PC-9 (cell line): ENCODE data around the gene PRKCB. TPM values are rescaled to one million over a fixed set of nuclear protein-coding genes. Genes with fewer than 3 reads are reported as not detected.

Experiments
- BruUV-seq: library from RNA; stranded (reverse); fragments of 400-500 nt; replicated peaks from 2 replicates; lab custom pipeline; 2021; lab: Mats Ljungman, UMichigan
- CTCF ChIA-PET: fragments of 300-600 bp; sonication (Branson Sonifier 250); formaldehyde crosslinking; loops from one replicate; lab custom pipeline; 2022; ENCODE audit warnings: antibody characterized with exemption; lab: Charles Lee
- POLR2A ChIA-PET: fragments of 300-600 bp; sonication (Branson Sonifier 250); formaldehyde crosslinking; loops from one replicate; lab custom pipeline; 2022; ENCODE audit warnings: antibody characterized with exemption; ENCODE audit not compliant: unreplicated experiment; lab: Charles Lee
- DNase-seq, 2 experiments: peaks; one replicate each; pipeline versions ENCODE4 v3.0.0 to v3.0.0-alpha.2; 2015 to 2022; ENCODE audit warnings: mixed read lengths in 1 of 2
- H2AFZ ChIP-seq: fragments of 200-600 bp; sonication (generic); 2 replicates; pipeline ENCODE4 v1.8.1; 2017; ENCODE audit warnings: antibody characterized with exemption
- H3F3A ChIP-seq: fragments of 200-600 bp; sonication (generic); 2 replicates; pipeline ENCODE4 v1.8.1; 2017; ENCODE audit warnings: antibody characterized with exemption, mild to moderate bottlenecking, low read depth; ENCODE audit not compliant: insufficient read depth
- H3K27ac ChIP-seq: fragments of 200-600 bp; sonication (generic); 2 replicates; pipeline ENCODE4 v1.6.1; 2016; ENCODE audit warnings: mixed run types
- H3K27me3 ChIP-seq: fragments of 200-600 bp; sonication (generic); 2 replicates; pipeline ENCODE4 v1.6.1; 2016; ENCODE audit warnings: low read depth, mixed run types; ENCODE audit not compliant: insufficient read depth
- H3K36me3 ChIP-seq: fragments of 200-600 bp; sonication (generic); 2 replicates; pipeline ENCODE4 v1.6.1; 2016; ENCODE audit warnings: low read depth, mixed run types
- H3K4me1 ChIP-seq: fragments of 200-600 bp; sonication (generic); replicated peaks from 2 replicates; pipeline ENCODE4 v1.6.1; 2016; ENCODE audit warnings: mixed run types; ENCODE audit not compliant: insufficient read depth
- H3K4me2 ChIP-seq: fragments of 200-600 bp; sonication (generic); 2 replicates; pipeline ENCODE4 v1.6.1; 2017; ENCODE audit warnings: mixed run types
- H3K4me3 ChIP-seq: fragments of 200-600 bp; sonication (generic); 2 replicates; pipeline ENCODE4 v1.6.1; 2016; ENCODE audit warnings: mixed run types
- H3K79me2 ChIP-seq: fragments of 200-600 bp; sonication (generic); 2 replicates; pipeline ENCODE4 v1.6.1; 2017; ENCODE audit warnings: low read depth, mixed run types
- H3K9me2 ChIP-seq: fragments of 200-600 bp; sonication (generic); 2 replicates; pipeline ENCODE4 v1.8.1; 2017; ENCODE audit warnings: mild to moderate bottlenecking; ENCODE audit not compliant: insufficient read depth
- H3K9me3 ChIP-seq: fragments of 200-600 bp; sonication (generic); 2 replicates; pipeline ENCODE4 v1.8.1; 2016; ENCODE audit warnings: low read depth; ENCODE audit not compliant: insufficient read depth
- H4K20me1 ChIP-seq: fragments of 200-600 bp; sonication (generic); 2 replicates; pipeline ENCODE4 v1.8.1; 2017; ENCODE audit not compliant: insufficient read depth
- EZH2 ChIP-seq: fragments of 200-600 bp; sonication (generic); IDR thresholded peaks from 2 replicates; pipeline ENCODE4 v1.8.0; 2017; ENCODE audit warnings: antibody characterized with exemption, low read depth
- intact Hi-C: fragments of 100-400 bp; cut with micrococcal nuclease; formaldehyde crosslinking; loops from one replicate; pipeline ENCODE4 v1.10.0; 2022; ENCODE audit not compliant: unreplicated experiment
- total RNA-seq: library from RNA; stranded (reverse); gene quantifications from 2 replicates; pipeline ENCODE4 v1.2.3, GENCODE V29; 2021
- TF ChIP-seq, protein P1 (sequence below): fragments of 200-600 bp; sonication (generic); conservative IDR thresholded peaks from 2 replicates; pipeline ENCODE4 v1.6.1; 2017; ENCODE audit warnings: mixed run types, antibody characterized with exemption, mild to moderate bottlenecking, moderate library complexity

PRKCB gene
- total RNA-seq, 1 experiment from 2014 or later = not detected

DNA sequence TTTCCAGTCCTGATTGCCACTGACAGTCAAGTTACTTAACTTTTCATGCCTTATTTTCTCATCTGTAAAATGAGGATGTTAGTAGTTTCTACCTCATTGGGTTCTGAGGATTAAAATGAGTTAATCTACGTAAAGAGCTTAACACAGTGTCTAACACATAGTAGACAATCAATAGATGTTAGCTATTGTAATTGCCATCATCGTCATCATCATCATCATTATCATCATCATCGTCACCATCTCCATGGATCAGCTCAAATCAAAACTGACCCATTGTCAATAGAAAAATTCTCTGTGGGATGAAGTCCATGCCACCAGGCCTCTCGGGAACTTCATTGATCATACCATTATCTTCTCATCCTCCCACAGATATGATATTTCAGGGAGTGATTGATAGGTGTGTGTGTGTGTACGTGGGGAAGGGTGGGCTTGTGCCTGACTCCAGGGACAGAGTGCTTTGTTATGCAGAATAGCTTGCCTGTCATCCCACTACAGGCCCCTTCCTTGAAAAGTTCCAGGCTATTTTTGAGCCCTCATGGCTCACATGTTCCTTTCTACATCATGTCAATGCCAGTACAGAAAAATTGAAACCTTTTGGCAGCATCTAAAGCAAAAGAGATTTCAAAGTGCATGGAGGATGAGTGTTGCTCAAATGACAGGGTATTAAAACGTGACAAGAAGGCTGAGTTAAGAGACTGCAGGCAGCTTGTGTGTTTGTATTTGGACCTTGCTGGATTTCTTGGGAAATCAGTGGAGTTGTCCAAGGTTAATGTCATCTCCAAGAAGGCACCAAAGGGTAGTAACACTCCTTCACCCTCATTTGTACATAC, 133.9 kb downstream of the PRKCB start:
- H3K9me2 ChIP-seq = no peaks in the 10 kb centered on the region
- no peaks in the 10 kb centered on the region for H3K79me2 ChIP-seq
- ChIA-PET POLR2A (no interaction called here), CTCF (interaction anchor here (0.6 kb wide), 1 partner anchor 533 kb away, joined by 7 read pairs; no protein-coding TSS in a partner anchor)
- no peaks in the 10 kb centered on the region for H3K36me3 ChIP-seq
- no peak overlapping the region for H3K4me3 ChIP-seq
- no peaks in the 10 kb centered on the region for H3F3A ChIP-seq
- H3K4me1 ChIP-seq = no peaks in the 10 kb centered on the region
- no peak for TF ChIP-seq EZH2
- TF ChIP-seq, protein P1, sequence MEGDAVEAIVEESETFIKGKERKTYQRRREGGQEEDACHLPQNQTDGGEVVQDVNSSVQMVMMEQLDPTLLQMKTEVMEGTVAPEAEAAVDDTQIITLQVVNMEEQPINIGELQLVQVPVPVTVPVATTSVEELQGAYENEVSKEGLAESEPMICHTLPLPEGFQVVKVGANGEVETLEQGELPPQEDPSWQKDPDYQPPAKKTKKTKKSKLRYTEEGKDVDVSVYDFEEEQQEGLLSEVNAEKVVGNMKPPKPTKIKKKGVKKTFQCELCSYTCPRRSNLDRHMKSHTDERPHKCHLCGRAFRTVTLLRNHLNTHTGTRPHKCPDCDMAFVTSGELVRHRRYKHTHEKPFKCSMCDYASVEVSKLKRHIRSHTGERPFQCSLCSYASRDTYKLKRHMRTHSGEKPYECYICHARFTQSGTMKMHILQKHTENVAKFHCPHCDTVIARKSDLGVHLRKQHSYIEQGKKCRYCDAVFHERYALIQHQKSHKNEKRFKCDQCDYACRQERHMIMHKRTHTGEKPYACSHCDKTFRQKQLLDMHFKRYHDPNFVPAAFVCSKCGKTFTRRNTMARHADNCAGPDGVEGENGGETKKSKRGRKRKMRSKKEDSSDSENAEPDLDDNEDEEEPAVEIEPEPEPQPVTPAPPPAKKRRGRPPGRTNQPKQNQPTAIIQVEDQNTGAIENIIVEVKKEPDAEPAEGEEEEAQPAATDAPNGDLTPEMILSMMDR = no peak
- H4K20me1 ChIP-seq = no peaks in the 10 kb centered on the region
- no peak for DNase-seq
- no peaks in the 10 kb centered on the region for H3K9me3 ChIP-seq
- no peak overlapping the region for H2AFZ ChIP-seq
- BruUV-seq = no TSS peak
- H3K27ac ChIP-seq = no peak overlapping the region
- peaks cover 34% of the 10 kb centered on the region for H3K27me3 ChIP-seq
- H3K4me2 ChIP-seq = no peak overlapping the region
- intact Hi-C loops = no loop called here

DNA sequence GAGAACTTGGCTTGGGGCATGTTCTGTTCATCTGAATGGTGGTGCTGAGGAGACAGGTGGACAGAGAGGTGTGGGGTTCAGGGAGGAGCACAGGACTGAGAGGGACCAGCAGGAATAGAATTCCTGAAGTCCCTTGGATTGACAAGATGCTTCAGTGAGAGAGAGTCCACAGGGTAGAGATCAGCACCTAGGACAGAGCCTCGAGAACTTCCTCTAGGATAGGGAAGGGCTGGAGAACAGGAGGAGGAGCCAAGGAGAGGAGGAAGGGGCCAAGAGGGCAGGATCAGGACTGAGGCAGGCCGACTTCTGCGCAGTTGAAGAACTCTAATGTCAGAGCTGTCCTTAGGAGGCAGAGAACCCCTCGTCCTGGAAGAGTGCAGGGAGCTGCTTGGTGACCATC, 138.4 kb downstream of the PRKCB start:
- Histone ChIP-seq H2AFZ (no peak overlapping the region), H3K79me2 (no peaks in the 10 kb centered on the region), H3F3A (no peaks in the 10 kb centered on the region), H3K9me3 (no peaks in the 10 kb centered on the region), H3K4me2 (no peak overlapping the region), H3K27me3 (peaks cover 30% of the 10 kb centered on the region), H4K20me1 (no peaks in the 10 kb centered on the region), H3K9me2 (no peaks in the 10 kb centered on the region), H3K4me1 (no peaks in the 10 kb centered on the region), H3K36me3 (no peaks in the 10 kb centered on the region), H3K4me3 (no peak overlapping the region), H3K27ac (no peak overlapping the region)
- BruUV-seq = no TSS peak
- ChIA-PET POLR2A (no interaction called here), CTCF (interaction anchor here (0.6 kb wide), 1 partner anchor 77 kb away, joined by 4 read pairs; no protein-coding TSS in a partner anchor)
- intact Hi-C loops = no loop called here
- TF ChIP-seq EZH2 = no peak
- TF ChIP-seq, protein P1 = no peak
- no peak for DNase-seq

DNA sequence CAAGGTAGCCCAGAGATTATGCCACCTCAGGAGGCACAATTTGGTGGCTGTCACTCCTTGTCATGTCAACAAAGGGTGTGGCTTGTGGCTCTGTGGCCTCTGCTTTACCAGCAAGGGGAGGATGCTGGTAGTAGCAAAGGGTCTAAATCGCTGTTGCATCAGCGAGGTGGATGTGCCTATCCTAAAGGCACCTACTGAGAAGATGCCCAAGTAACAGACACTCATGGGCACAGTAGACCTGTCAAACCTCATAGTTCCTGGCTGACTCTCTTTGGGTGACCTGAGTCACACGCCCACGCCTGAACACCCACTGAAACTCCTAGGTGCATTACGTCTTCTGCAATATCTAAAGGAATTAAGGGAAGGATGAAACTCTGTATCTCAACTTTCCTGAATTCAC, 139.5 kb downstream of the PRKCB start:
- BruUV-seq = no TSS peak
- no peak for DNase-seq
- H4K20me1 ChIP-seq = no peaks in the 10 kb centered on the region
- TF ChIP-seq EZH2 = no peak
- TF ChIP-seq, protein P1 = no peak
- H3K79me2 ChIP-seq = no peaks in the 10 kb centered on the region
- no peaks in the 10 kb centered on the region for H3K9me3 ChIP-seq
- peaks cover 32% of the 10 kb centered on the region for H3K27me3 ChIP-seq
- intact Hi-C loops = no loop called here
- no peak overlapping the region for H3K4me3 ChIP-seq
- no peak overlapping the region for H3K4me2 ChIP-seq
- no peaks in the 10 kb centered on the region for H3K36me3 ChIP-seq
- H2AFZ ChIP-seq = no peak overlapping the region
- no peaks in the 10 kb centered on the region for H3F3A ChIP-seq
- CTCF ChIA-PET = no interaction called here
- no peak overlapping the region for H3K27ac ChIP-seq
- H3K4me1 ChIP-seq = no peaks in the 10 kb centered on the region
- POLR2A ChIA-PET = no interaction called here
- no peaks in the 10 kb centered on the region for H3K9me2 ChIP-seq
